ENCODE results near the gene SNX3.
"Not testable (repeated sequence)": the region's sequence is repeated elsewhere in the genome, so short reads cannot be mapped to it uniquely, and the experiment has no call there.

The SNX3 gene

DNA sequence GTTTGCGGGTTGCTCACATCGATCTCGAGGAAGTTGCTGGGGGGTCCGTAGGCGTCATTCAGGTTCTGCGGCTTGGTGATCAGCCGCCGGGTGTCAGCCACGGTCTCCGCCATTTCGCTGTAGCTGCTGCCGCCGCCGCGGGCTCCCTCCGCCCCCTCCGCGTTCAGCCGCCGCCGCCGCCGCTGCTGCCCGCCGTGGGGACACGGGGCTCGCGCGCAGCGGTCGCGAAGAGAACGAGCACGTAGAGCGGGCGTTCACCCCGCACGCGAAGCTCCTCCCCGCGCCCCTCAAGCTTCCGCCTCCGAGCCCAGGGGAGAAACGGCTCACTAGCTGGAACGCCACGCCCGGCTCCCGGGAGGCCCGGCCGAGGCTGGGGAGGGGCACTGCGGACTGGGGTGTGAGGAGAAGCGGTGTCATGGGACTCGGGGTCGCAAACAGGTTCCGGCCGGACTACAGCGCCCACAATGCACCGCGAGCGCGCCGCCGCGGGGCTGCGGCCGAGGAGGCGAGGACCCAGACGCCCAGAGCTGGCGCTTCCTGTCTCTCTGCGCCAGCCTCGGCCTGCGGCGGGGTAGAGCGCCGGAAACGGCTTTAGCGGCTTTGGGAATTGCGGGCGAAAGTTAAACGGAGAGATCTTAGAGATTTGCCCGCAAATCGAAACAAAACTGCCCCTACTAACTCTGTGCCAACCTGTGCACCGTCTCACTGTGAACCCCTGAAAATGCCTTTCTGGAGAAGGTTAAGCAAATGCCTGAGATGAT lies at the start of gene SNX3:
Gene SNX3, minus strand, starts transcription at position 232 of the 761 bp plus-strand sequence. Its CDS starts 119 bp downstream, at position 113.
- peak within 1 kb of the TSS; percentile 82 to 99 for H3K4me3 ChIP-seq (ENCODE audit: low read depth in 1 of 2, low read length in 2 of 2)
- H3K27me3 ChIP-seq (ENCODE audit: control insufficient read depth in 1 of 2, insufficient read depth in 2 of 2, low read length in 2 of 2) = no peaks in the 10 kb centered on the region
- H3K9me3 ChIP-seq (ENCODE audit: control insufficient read depth in 1 of 2, low read length in 2 of 2) = no peaks in the 10 kb centered on the region
- no peaks in the 10 kb centered on the region for H3K36me3 ChIP-seq (ENCODE audit: control insufficient read depth in 1 of 2, insufficient read depth in 2 of 2, low read length in 2 of 2)
- peak within 1 kb of the TSS; percentile 95 for H3K27ac ChIP-seq (ENCODE audit: low read depth, low read length)
- H3K9ac ChIP-seq (ENCODE audit: low read depth in 1 of 2, low read length in 2 of 2) = peak within 1 kb of the TSS; percentile 90 to 99
- H3K4me1 ChIP-seq (ENCODE audit: control insufficient read depth in 1 of 2, insufficient read depth in 2 of 2, low read length in 2 of 2) = peaks cover 10 to 11% of the 10 kb centered on the region in 2 donors

- H3K36me3 ChIP-seq (ENCODE audit: control insufficient read depth in 1 of 2, insufficient read depth in 2 of 2, low read length in 2 of 2) = no peaks in the 10 kb centered on the region
- H3K27ac ChIP-seq (ENCODE audit: low read depth, low read length) = no peak overlapping the region
- H3K27me3 ChIP-seq (ENCODE audit: control insufficient read depth in 1 of 2, insufficient read depth in 2 of 2, low read length in 2 of 2) = no peaks in the 10 kb centered on the region
- H3K9me3 ChIP-seq (ENCODE audit: control insufficient read depth in 1 of 2, low read length in 2 of 2) = no peaks in the 10 kb centered on the region
- no peak overlapping the region for H3K9ac ChIP-seq (ENCODE audit: low read depth in 1 of 2, low read length in 2 of 2)
- peaks cover 0 to 13% of the 10 kb centered on the region in 2 donors for H3K4me1 ChIP-seq (ENCODE audit: control insufficient read depth in 1 of 2, insufficient read depth in 2 of 2, low read length in 2 of 2)
- H3K4me3 ChIP-seq (ENCODE audit: low read depth in 1 of 2, low read length in 2 of 2) = no peak overlapping the region
Measured at GRCh38 chr6:108309844-108310243, 49.0 kb upstream of the SNX3 start.

DNA sequence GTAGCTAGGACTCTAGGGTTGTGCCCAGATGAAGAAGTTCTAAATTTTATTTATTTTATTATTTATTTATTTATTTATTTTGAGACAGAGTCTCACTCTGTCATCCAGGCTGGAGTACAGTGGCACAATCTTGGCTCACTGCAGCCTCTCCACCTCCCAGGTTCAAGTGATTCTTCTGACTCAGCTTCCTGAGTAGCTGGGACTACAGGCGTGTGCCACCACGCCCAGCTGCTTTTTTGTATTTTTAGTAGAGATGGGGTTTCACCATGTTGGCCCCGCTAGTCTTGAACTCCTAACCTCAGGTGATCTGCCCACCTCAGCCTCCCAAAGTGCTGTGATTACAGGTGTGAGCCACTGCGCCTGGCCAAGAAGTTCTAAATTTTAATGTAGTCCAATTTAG lies 47.8 kb upstream of the SNX3 start:
- H3K9me3 ChIP-seq (ENCODE audit: control insufficient read depth in 1 of 2, low read length in 2 of 2); H3K9ac ChIP-seq (ENCODE audit: low read depth in 1 of 2, low read length in 2 of 2); H3K27ac ChIP-seq (ENCODE audit: low read depth, low read length); H3K36me3 ChIP-seq (ENCODE audit: control insufficient read depth in 1 of 2, insufficient read depth in 2 of 2, low read length in 2 of 2); H3K4me3 ChIP-seq (ENCODE audit: low read depth in 1 of 2, low read length in 2 of 2); H3K27me3 ChIP-seq (ENCODE audit: control insufficient read depth in 1 of 2, insufficient read depth in 2 of 2, low read length in 2 of 2): not testable (repeated sequence)
- H3K4me1 ChIP-seq (ENCODE audit: control insufficient read depth in 1 of 2, insufficient read depth in 2 of 2, low read length in 2 of 2) = peaks cover 0 to 13% of the 10 kb centered on the region in 2 donors

DNA sequence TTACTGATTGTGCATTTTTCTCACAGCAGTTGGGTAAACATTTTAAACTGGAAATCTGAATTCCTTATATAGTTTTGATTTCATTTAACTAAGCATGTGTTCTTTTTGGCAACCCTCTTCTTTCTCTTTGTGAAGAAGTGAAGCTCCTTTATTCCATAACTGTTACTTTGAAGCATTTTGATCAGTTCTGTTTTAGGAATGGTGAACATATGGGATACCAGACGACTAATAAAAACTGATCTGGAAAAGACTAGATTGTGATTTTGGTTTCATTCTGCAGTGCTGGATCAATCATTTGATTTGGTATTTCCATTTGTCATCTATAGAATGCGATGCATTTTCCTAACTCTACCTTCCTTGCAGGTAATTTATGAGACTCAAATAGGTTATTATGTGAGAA lies 43.8 kb upstream of the SNX3 start:
- Histone ChIP-seq H3K27me3 (ENCODE audit: control insufficient read depth in 1 of 2, insufficient read depth in 2 of 2, low read length in 2 of 2) (no peaks in the 10 kb centered on the region), H3K9me3 (ENCODE audit: control insufficient read depth in 1 of 2, low read length in 2 of 2) (no peaks in the 10 kb centered on the region), H3K4me3 (ENCODE audit: low read depth in 1 of 2, low read length in 2 of 2) (no peak overlapping the region), H3K4me1 (ENCODE audit: control insufficient read depth in 1 of 2, insufficient read depth in 2 of 2, low read length in 2 of 2) (no peaks in the 10 kb centered on the region), H3K9ac (ENCODE audit: low read depth in 1 of 2, low read length in 2 of 2) (no peak overlapping the region), H3K36me3 (ENCODE audit: control insufficient read depth in 1 of 2, insufficient read depth in 2 of 2, low read length in 2 of 2) (no peaks in the 10 kb centered on the region), H3K27ac (ENCODE audit: low read depth, low read length) (no peak overlapping the region)

DNA sequence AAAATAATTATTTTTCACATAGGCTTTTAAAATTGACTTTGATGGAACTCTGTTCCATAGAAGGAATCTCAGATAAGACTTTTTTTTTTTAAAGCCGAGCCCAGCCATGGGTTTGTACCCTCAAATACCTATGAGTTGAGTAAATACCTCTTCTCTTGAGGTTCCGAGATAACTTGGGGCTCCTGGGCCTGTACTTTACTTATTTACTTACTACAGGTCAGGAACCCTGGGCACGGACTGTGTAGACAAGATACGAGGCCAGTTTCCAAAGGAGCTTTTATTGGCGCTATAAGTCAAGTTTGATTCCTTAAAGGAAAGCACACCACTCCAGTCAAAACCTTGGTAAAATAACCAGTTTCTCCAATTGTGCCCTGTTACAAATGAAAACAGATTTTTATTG lies 41.5 kb upstream of the SNX3 start:
- no peak overlapping the region for H3K27ac ChIP-seq (ENCODE audit: low read depth, low read length)
- H3K9ac ChIP-seq (ENCODE audit: low read depth in 1 of 2, low read length in 2 of 2) = no peak overlapping the region
- no peaks in the 10 kb centered on the region for H3K9me3 ChIP-seq (ENCODE audit: control insufficient read depth in 1 of 2, low read length in 2 of 2)
- no peaks in the 10 kb centered on the region for H3K36me3 ChIP-seq (ENCODE audit: control insufficient read depth in 1 of 2, insufficient read depth in 2 of 2, low read length in 2 of 2)
- no peak overlapping the region for H3K4me3 ChIP-seq (ENCODE audit: low read depth in 1 of 2, low read length in 2 of 2)
- H3K4me1 ChIP-seq (ENCODE audit: control insufficient read depth in 1 of 2, insufficient read depth in 2 of 2, low read length in 2 of 2) = peaks cover 0 to 4% of the 10 kb centered on the region in 2 donors
- no peaks in the 10 kb centered on the region for H3K27me3 ChIP-seq (ENCODE audit: control insufficient read depth in 1 of 2, insufficient read depth in 2 of 2, low read length in 2 of 2)

- Histone ChIP-seq H3K27me3 (ENCODE audit: control insufficient read depth in 1 of 2, insufficient read depth in 2 of 2, low read length in 2 of 2) (no peaks in the 10 kb centered on the region), H3K9me3 (ENCODE audit: control insufficient read depth in 1 of 2, low read length in 2 of 2) (no peaks in the 10 kb centered on the region), H3K36me3 (ENCODE audit: control insufficient read depth in 1 of 2, insufficient read depth in 2 of 2, low read length in 2 of 2) (no peaks in the 10 kb centered on the region), H3K9ac (ENCODE audit: low read depth in 1 of 2, low read length in 2 of 2) (peak overlapping the region; percentile 99), H3K27ac (ENCODE audit: low read depth, low read length) (peak overlapping the region; percentile 98), H3K4me1 (ENCODE audit: control insufficient read depth in 1 of 2, insufficient read depth in 2 of 2, low read length in 2 of 2) (peaks cover 4 to 10% of the 10 kb centered on the region in 2 donors), H3K4me3 (ENCODE audit: low read depth in 1 of 2, low read length in 2 of 2) (peak overlapping the region; percentile 98 to 100)
Measured at GRCh38 chr6:108295676-108296075, 34.8 kb upstream of the SNX3 start.

- peak within 1 kb of the TSS; percentile 98 for H3K27ac ChIP-seq (ENCODE audit: low read depth, low read length)
- H3K27me3 ChIP-seq (ENCODE audit: control insufficient read depth in 1 of 2, insufficient read depth in 2 of 2, low read length in 2 of 2) = no peaks in the 10 kb centered on the region
- H3K4me3 ChIP-seq (ENCODE audit: low read depth in 1 of 2, low read length in 2 of 2) = peak within 1 kb of the TSS; percentile 98 to 100
- peaks cover 4 to 10% of the 10 kb centered on the region in 2 donors for H3K4me1 ChIP-seq (ENCODE audit: control insufficient read depth in 1 of 2, insufficient read depth in 2 of 2, low read length in 2 of 2)
- no peaks in the 10 kb centered on the region for H3K36me3 ChIP-seq (ENCODE audit: control insufficient read depth in 1 of 2, insufficient read depth in 2 of 2, low read length in 2 of 2)
- peak within 1 kb of the TSS; percentile 99 for H3K9ac ChIP-seq (ENCODE audit: low read depth in 1 of 2, low read length in 2 of 2)
- H3K9me3 ChIP-seq (ENCODE audit: control insufficient read depth in 1 of 2, low read length in 2 of 2) = no peaks in the 10 kb centered on the region
Measured at GRCh38 chr6:108294727-108295625, 34.1 kb upstream of the SNX3 start, which contains the start of gene AFG1L. TSS of gene AFG1L (plus strand) at chr6:108295054. CDS start at chr6:108295080, 26 bp downstream.

DNA sequence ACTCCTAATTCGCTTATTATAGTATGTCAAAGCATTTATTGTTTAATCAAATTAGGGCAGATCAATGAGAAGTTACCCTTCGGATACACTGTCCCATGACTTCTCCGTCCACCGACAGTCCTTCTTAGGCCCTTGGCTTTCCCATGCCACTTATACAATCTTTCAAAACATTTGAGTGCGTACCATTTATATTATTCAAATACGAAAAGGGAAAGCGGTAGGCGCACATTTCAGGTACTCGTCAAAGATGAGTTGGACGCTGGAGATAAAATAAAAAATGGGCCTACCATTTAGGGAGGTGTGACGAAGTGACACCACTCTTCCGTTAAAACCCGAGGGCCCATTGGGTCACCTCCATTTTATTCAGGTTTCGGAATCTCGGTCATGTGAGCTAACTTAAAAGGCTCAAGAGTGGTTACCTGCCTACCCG lies 33.5 kb upstream of the SNX3 start:
- H3K27me3 ChIP-seq (ENCODE audit: control insufficient read depth in 1 of 2, insufficient read depth in 2 of 2, low read length in 2 of 2) = no peaks in the 10 kb centered on the region
- peak overlapping the region; percentile 99 for H3K9ac ChIP-seq (ENCODE audit: low read depth in 1 of 2, low read length in 2 of 2)
- H3K4me3 ChIP-seq (ENCODE audit: low read depth in 1 of 2, low read length in 2 of 2) = peak overlapping the region; percentile 98 to 100
- no peaks in the 10 kb centered on the region for H3K36me3 ChIP-seq (ENCODE audit: control insufficient read depth in 1 of 2, insufficient read depth in 2 of 2, low read length in 2 of 2)
- H3K4me1 ChIP-seq (ENCODE audit: control insufficient read depth in 1 of 2, insufficient read depth in 2 of 2, low read length in 2 of 2) = peaks cover under 1 to 10% of the 10 kb centered on the region in 2 donors
- peak overlapping the region; percentile 98 for H3K27ac ChIP-seq (ENCODE audit: low read depth, low read length)
- H3K9me3 ChIP-seq (ENCODE audit: control insufficient read depth in 1 of 2, low read length in 2 of 2) = no peaks in the 10 kb centered on the region

DNA sequence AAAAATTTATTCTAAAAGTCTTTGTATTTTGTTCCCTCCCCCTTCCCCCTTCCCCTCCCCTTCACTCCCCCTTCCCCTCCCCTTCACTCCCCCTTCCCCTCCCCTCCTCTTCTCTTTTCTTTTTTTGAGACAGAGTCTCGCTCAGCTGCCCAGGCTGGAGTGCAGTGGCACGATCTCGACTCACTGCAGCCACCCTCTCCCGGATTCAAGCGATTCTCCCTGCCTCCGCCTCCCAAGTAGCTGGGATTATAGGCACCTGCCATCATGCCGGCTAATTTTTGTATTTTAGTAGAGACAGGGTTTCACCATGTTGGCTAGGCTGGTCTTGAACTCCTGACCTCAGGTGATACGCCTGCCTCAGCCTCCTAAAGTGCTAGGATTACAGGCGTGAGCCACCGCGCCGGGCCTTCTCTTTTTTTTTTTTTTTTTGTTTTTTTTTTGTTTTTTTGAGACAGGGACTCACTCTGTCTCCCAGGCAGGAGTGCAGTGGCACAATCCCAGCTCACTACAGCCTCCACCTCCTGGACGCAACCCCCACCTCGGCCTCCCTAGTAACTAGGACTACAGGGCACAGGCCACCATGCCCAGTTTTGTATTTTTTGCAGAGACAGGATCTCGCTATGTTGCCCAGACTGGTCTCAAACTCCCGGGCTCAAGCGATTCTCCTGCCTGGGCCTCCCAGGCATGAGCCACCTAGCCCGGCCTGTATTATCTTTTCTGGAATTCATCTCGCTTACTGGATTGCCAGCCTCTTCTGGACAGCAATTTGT lies 32.9 kb upstream of the SNX3 start:
- no peaks in the 10 kb centered on the region for H3K36me3 ChIP-seq (ENCODE audit: control insufficient read depth in 1 of 2, insufficient read depth in 2 of 2, low read length in 2 of 2)
- H3K9ac ChIP-seq (ENCODE audit: low read depth in 1 of 2, low read length in 2 of 2) = peak overlapping the region; percentile 99
- H3K4me1 ChIP-seq (ENCODE audit: control insufficient read depth in 1 of 2, insufficient read depth in 2 of 2, low read length in 2 of 2) = peaks cover 0 to 10% of the 10 kb centered on the region in 2 donors
- H3K27ac ChIP-seq (ENCODE audit: low read depth, low read length) = no peak overlapping the region
- H3K4me3 ChIP-seq (ENCODE audit: low read depth in 1 of 2, low read length in 2 of 2) = peak overlapping the region; percentile 98 to 100
- H3K9me3 ChIP-seq (ENCODE audit: control insufficient read depth in 1 of 2, low read length in 2 of 2) = no peaks in the 10 kb centered on the region
- H3K27me3 ChIP-seq (ENCODE audit: control insufficient read depth in 1 of 2, insufficient read depth in 2 of 2, low read length in 2 of 2) = no peaks in the 10 kb centered on the region
